Activated T-cell treated with anti-CD3 and anti-CD28 coated beads, Interleukin-2, amount 50 U/mL, for 48 hours (primary cell): ENCODE measurements around the gene KCNT1.

Experiments used
- DNase-seq, 2 experiments: peaks; one replicate each; pipeline ENCODE4 v3.0.0-alpha.2; 2020

The KCNT1 gene

DNA sequence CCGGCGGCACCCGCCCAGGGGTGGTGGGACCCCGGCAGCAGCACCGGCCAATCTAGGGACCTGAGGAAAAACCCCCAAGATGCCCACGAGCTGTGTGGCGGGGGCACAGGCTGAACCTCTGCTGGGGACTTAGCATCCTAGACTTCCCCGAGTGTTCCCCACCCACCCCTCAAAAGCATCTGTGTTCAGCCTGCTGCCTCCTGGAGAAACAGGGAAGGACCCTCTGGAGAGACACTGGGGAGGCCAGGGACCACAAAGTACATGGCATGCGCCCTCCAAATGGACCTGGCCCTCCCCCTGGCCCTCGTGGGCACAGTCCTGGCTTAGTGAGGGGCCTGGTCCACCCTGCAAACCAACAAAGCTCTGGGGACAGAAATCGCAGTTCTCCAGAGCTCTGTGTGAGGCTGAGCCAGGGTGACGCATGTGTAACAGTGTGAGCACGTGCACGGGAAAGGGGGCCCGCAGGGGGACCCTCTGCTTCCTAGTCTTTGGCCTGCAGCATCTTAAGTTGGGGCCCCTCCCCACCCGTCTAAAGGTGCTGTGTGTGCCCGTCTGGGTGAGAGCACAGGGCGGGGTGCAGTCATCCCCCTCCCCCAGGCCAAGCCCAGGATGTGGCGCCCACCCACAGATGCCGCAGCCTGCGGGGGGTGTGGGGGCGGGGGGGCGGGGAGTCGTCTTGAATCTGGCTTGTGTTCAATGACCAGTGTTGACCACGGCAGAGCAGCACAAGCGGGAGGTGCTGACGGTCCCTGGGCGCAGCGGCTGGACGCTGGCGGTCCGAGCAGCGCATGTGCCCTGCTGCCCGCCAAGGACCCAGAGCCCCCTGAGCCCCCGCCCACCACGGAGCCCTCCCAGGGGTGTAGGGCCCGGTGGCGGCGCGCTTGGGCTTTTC is 672 bp upstream of the KCNT1 start:
- DNase-seq: peak; percentile 28 to 36

DNA sequence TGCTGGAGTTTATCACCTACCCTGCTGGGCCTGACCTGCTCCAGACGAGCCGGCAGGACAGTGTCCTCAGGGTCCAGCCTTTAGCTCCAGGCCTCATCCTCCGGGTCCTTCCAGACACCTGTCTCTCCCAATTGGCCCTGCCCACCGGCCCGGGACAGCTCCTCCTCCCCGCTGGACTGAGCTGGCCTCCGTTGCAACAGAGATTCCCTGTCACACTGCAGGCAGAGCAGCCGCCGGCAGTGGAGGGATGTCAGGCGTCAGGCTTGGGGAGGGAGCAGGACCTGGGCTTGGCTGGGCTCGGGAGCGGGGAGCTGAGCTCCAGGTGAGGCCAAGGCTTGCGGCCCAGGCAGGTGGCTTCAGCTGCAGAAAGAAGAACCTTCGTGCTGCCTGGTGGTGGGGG is 1.7 kb downstream of the KCNT1 start:
- no peak for DNase-seq

GRCh38 chr9:135704483-135704882 is 2.5 kb downstream of the KCNT1 start:
- no peak for DNase-seq

DNA sequence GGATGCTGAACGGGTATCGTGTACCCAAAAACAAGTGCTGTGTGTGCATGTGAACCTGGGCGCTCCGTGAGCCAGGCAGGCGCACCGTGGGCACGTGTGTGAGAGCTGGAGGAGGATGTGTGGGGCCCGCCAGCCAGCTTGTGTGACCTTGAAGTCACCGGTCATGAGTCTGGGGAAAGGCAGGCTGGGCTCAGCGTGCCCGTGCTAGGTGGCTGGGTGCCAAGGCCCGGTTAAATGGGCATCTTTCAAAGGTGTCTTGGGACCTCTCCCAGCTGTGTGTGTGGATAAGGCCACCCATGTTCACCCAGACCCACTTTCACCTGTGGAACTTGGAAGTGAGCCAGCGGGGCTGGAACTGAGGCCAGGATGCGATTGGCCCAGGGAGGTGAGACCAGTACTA is 3.4 kb downstream of the KCNT1 start:
- no peak for DNase-seq

DNA sequence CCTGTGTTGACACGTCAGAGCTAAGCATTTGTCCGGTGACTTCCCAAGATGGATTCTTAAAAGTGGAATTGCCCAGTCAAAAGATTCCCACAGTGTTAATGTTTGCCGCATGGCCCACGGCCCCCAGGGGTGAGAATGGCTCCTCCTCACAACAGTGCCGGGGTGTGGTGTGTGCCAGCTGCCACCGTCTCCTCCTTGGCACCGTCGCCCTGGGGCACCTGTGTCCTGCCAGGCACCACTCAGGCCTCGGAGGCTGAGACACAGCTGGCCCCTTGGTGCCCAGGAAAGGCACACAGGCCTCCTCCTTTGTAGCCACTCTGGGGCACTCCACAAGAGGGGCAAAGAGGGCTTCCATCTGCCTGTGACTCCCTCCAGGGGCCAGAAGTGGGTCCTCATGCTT is 4.3 kb downstream of the KCNT1 start:
- no peak for DNase-seq

DNA sequence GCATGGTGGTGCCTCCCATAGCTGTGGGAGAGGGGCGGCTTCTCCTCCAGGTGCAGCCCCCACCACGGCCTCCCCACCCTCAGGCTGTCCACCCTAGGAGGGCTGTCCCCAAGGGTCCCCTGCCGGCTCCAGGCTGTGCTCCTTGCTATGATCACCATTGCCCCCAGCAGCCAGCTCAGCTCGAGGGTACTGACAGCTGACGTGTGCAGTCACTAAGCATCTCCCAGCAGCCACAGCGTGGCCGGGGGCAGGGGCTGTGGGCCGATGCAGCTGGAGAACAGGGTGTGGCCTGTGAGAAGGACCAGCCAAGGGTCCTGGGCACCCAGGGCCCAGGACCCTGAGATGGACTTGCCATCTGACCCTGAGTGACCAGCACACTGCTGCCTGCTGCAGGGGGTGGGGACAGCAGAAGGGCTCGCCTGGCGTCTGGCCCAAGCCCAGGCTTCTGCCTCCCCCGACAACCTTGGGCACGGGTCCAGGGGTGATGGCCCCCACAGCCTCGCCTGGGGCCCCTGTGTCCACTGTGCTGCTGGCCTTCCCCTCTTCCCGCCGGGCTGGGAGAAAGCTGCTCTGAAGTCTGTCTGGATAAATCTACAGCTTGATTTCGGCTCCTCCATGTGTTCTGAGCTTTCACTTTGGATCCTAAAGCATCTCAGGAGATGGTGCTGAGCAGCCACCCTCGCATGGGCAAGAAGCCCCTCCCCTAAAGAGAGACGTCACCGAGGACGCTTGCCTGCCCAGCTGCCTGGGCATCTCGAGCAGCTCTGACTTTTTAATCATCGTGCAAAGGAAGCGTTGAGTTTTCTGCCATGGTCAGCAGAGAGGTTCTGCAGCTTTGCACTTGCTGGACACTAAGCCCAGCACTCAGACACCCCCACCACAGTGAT is 5.5 kb downstream of the KCNT1 start:
- DNase-seq: no peak

GRCh38 chr9:135708164-135708563 is 6.2 kb downstream of the KCNT1 start:
- no peak for DNase-seq

DNA sequence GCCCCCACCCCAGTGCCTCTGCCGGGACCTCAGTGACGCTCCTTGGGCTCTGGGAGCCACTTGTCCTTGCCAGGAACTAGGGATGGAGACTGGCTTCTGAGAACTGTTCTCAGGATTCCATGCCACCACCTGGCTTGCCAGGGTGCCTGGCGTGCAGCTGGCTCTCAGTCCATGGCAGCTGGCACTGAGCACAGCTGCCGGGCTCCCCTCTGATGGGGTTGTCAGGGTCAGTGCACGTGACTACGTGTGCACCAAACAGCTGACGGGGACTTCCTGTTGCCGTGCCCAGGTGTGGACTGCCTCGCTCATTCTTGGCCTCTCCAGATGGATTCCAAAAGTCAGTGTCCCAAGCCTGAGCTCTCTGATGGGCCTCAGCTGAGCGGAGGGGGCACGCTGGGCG is 9.4 kb downstream of the KCNT1 start:
- DNase-seq: no peak

GRCh38 chr9:135711881-135712280 is 9.9 kb downstream of the KCNT1 start:
- no peak for DNase-seq

GRCh38 chr9:135712613-135713295 is 10.8 kb downstream of the KCNT1 start:
- no peak for DNase-seq

GRCh38 chr9:135714242-135715055 is 12.5 kb downstream of the KCNT1 start:
- DNase-seq: no peak

DNA sequence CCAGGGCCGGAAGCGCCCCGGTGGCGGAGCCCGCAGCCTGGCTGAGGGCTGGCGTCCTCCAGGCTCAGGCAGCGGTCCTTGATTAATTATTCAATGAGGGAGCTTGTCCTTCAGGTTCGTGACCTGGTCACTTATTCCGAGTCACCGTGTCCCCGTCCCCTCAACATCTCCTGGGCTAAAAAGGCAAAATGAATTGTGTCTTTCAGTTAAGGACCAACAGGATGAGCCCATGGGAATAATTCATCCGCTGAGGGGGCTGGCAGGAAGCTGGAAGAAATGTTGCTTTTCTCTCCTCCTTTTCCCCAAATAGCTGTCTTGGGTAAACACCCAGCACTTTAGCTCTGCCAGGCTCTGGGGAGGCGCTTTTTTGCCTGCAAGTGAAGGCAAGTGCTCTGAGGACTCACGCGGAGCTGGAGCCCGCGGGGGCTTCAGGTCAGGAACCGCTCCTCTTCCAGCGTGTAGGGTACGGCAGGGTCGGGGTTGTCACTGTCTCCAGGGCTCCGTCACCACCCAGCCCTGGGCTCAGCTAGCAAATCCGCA is 13.1 kb downstream of the KCNT1 start:
- DNase-seq: no peak

DNA sequence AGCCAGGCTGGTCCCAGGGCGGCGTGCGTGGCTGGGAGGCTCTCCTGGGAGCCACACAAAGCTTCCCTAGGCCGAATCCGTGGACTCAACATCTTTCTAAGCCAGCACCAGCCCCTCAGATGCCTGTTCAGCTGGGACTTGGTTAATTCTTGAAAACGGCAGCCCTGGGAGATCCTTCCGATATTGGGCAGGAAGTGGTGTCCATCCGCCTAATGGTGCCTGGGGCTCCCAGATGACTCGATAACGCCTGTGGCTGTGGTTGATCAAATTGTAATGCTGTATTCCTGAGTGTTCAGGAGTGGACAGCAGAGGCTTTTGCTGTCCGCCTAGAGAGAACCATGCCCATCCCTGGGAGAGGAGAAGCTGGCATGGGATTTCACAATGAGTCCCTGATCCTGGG is 14.1 kb downstream of the KCNT1 start:
- DNase-seq: no peak

DNA sequence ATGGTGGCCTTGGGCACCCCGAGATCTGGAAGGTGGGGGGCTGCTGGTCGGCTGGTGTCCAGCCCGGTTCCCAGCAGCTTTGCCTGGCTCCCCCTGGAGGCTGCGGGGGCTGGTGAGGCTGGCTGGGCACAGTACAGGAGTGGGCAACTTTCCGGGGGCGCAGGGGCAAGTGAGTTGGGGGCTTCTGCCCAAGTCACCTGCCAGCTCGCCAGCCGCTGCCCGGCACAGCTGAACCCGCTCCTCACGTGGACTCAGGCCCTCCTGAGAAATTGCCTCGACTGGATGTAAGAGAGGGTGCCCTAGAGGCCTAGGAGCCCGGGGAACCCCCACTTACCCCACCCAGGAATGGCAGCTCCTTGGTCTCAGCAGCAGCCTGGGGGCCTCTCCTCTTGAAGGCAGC is 15.4 kb downstream of the KCNT1 start:
- DNase-seq: no peak

GRCh38 chr9:135718616-135719015 is 16.6 kb downstream of the KCNT1 start:
- peak in 1 of 2 experiments; percentile 30 for DNase-seq

DNA sequence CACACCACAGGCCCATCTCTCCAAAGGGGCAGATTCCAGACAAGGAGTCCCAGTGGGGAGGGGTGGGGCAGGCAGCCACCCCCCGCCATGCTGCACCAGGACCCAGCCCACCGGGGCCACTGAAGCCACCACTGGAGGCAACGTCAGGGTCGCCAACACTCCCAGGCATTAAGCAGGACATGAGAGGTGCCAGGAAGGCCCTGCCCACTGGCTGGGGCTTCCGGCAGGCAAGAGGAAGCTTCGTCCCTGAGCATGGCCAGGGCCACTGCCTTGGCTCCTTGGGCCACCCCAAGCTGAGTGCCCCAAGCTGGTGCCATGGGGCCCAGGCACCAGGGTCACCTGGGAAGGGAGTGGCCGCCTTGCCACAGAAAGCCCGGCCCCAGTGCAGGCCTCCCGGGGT is 17.5 kb downstream of the KCNT1 start:
- DNase-seq: no peak

GRCh38 chr9:135722365-135722764 is 20.4 kb downstream of the KCNT1 start:
- no peak for DNase-seq

- no peak for DNase-seq
These were observed 22.3 kb downstream of the KCNT1 start for GRCh38 chr9:135724186-135724787.

DNA sequence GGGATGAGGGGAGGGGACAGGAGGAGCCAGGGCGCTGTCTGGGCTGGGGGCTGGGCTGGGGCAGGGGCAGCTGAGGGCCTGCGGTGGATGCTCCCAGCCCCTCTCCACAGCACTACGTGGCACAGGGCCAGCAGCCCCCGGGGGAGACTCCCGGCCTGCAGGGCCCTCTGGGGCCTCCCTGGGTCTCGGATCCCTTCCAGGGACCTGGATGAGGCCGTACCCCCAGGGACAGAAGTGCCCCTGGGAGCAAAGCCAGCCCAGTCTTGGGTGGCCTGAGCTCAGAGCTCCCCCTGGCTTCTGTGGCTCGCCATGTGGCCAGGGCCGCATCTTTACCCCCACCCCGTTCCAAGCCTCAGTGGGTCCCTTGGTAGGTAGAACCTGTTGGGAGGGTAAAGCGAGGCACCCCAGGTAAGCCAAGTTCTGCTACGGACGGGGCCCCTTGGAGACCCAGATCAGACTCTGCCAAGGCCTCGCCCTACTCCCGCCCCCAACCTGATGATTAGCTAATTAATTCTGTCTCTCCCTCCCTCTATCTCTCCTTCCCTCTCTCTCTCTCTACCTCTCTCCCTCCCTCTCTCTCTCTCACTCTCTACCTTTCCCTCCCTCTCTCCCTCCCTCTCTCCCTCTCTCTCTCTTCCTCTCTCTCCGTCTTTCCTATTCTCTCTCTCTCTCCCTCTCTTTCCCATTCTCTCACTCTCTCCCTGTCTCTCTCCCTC is 24.3 kb downstream of the KCNT1 start:
- no peak for DNase-seq

- DNase-seq: no peak
These were observed 25.4 kb downstream of the KCNT1 start for GRCh38 chr9:135727257-135727875.
